Activated T-cell treated with anti-CD3 and anti-CD28 coated beads, Interleukin-2, amount 50 U/mL, for 4 hours (primary cell): ENCODE data around the gene CCNC. TPM values are rescaled to one million over a fixed set of nuclear protein-coding genes. Genes with fewer than 3 reads are reported as not detected.
"Not testable (repeated sequence)": the region's sequence is repeated elsewhere in the genome, so short reads cannot be mapped to it uniquely, and the experiment has no call there.

Source experiments
- ATAC-seq, 2 donors: fragments of 200-7000 bp; cut with Tn5 transposase; one replicate each; pipeline ENCODE4 v1.10.0; 2021
- DNase-seq: peaks from one replicate; pipeline ENCODE4 v3.0.0-alpha.2; 2020
- H3K27me3 Mint-ChIP-seq: one replicate; pipeline ENCODE4 v1.8.0; 2021; ENCODE audit warnings: low read depth, mixed read lengths
- H3K36me3 Mint-ChIP-seq: one replicate; pipeline ENCODE4 v1.8.0; 2022; ENCODE audit warnings: mixed read lengths; ENCODE audit not compliant: insufficient read depth
- H3K4me1 Mint-ChIP-seq: one replicate; pipeline ENCODE4 v1.8.0; 2021; ENCODE audit warnings: low read depth, mixed read lengths
- H3K4me3 Mint-ChIP-seq: one replicate; pipeline ENCODE4 v1.8.0; 2021; ENCODE audit warnings: mild to moderate bottlenecking, moderate library complexity, mixed read lengths
- H3K9me3 Mint-ChIP-seq: one replicate; pipeline ENCODE4 v1.8.0; 2021; ENCODE audit warnings: mixed read lengths
- total RNA-seq, 3 donors: library from RNA; stranded (reverse); gene quantifications; one replicate each; pipeline ENCODE4 v1.2.1, GENCODE V29; 2021

The CCNC gene
- total RNA-seq, 3 donors from 2014 or later = 77.9 to 83.7 (median 78.1) TPM

GRCh38 chr6:99606656-99607415 is 38.4 kb upstream of the CCNC start, which contains the start of gene PRDM13:
PRDM13 (plus strand) TSS chr6:99606833; CDS start chr6:99607035, 202 bp downstream.
- H3K27me3 Mint-ChIP-seq = peaks cover 89% of the 10 kb centered on the region
- no peak within 1 kb of the TSS for H3K4me3 Mint-ChIP-seq
- H3K9me3 Mint-ChIP-seq = no peaks in the 10 kb centered on the region
- no peak for ATAC-seq
- no peak for DNase-seq
- peaks cover 51% of the 10 kb centered on the region for H3K4me1 Mint-ChIP-seq
- peaks cover 2% of the 10 kb centered on the region for H3K36me3 Mint-ChIP-seq

- ATAC-seq (no peak), DNase-seq (no peak)
- Mint-ChIP-seq H3K4me1 (peaks cover 46% of the 10 kb centered on the region), H3K36me3 (peaks cover 2% of the 10 kb centered on the region), H3K4me3 (no peak overlapping the region), H3K27me3 (peaks cover 89% of the 10 kb centered on the region), H3K9me3 (no peaks in the 10 kb centered on the region)
Observed at GRCh38 chr6:99605911-99606655, 37.6 kb upstream of the CCNC start.

- no peak for ATAC-seq
- H3K36me3 Mint-ChIP-seq = peaks cover 2% of the 10 kb centered on the region
- peaks cover 90% of the 10 kb centered on the region for H3K27me3 Mint-ChIP-seq
- H3K4me1 Mint-ChIP-seq = peaks cover 37% of the 10 kb centered on the region
- H3K4me3 Mint-ChIP-seq = no peak overlapping the region
- H3K9me3 Mint-ChIP-seq = no peaks in the 10 kb centered on the region
- no peak for DNase-seq
Observed at GRCh38 chr6:99605074-99605734, 36.7 kb upstream of the CCNC start.

GRCh38 chr6:99604166-99605073 is 36.0 kb upstream of the CCNC start:
- ATAC-seq (no peak), DNase-seq (no peak)
- Mint-ChIP-seq H3K27me3 (peaks cover 89% of the 10 kb centered on the region), H3K9me3 (no peaks in the 10 kb centered on the region), H3K36me3 (peaks cover 2% of the 10 kb centered on the region), H3K4me3 (peak overlapping the region; percentile 51), H3K4me1 (peaks cover 33% of the 10 kb centered on the region)

GRCh38 chr6:99603421-99604165 is 35.1 kb upstream of the CCNC start:
- no peaks in the 10 kb centered on the region for H3K9me3 Mint-ChIP-seq
- H3K27me3 Mint-ChIP-seq = peaks cover 89% of the 10 kb centered on the region
- peak overlapping the region; percentile 51 for H3K4me3 Mint-ChIP-seq
- no peaks in the 10 kb centered on the region for H3K36me3 Mint-ChIP-seq
- peaks cover 28% of the 10 kb centered on the region for H3K4me1 Mint-ChIP-seq
- ATAC-seq (peak; percentile 48 to 66), DNase-seq (no peak)

GRCh38 chr6:99602520-99603420 is 34.3 kb upstream of the CCNC start:
- ATAC-seq = peak; percentile 28 to 41
- no peak for DNase-seq
- H3K36me3 Mint-ChIP-seq = no peaks in the 10 kb centered on the region
- peaks cover 27% of the 10 kb centered on the region for H3K4me1 Mint-ChIP-seq
- peak overlapping the region; percentile 60 for H3K4me3 Mint-ChIP-seq
- H3K27me3 Mint-ChIP-seq = peaks cover 88% of the 10 kb centered on the region
- no peaks in the 10 kb centered on the region for H3K9me3 Mint-ChIP-seq

GRCh38 chr6:99594696-99595095 is 26.2 kb upstream of the CCNC start:
- ATAC-seq, H3K4me3 Mint-ChIP-seq, H3K9me3 Mint-ChIP-seq, H3K36me3 Mint-ChIP-seq, DNase-seq: not testable (repeated sequence)
- Mint-ChIP-seq H3K27me3 (peaks cover 86% of the 10 kb centered on the region), H3K4me1 (peaks cover 16% of the 10 kb centered on the region)

GRCh38 chr6:99592900-99593299 is 24.4 kb upstream of the CCNC start:
- DNase-seq (no peak), ATAC-seq (no peak)
- Mint-ChIP-seq H3K9me3 (peaks cover 5% of the 10 kb centered on the region), H3K27me3 (peaks cover 85% of the 10 kb centered on the region), H3K4me1 (peaks cover 27% of the 10 kb centered on the region), H3K4me3 (no peak overlapping the region), H3K36me3 (no peaks in the 10 kb centered on the region)

- Mint-ChIP-seq H3K9me3 (peaks cover 5% of the 10 kb centered on the region), H3K36me3 (no peaks in the 10 kb centered on the region), H3K27me3 (peaks cover 78% of the 10 kb centered on the region), H3K4me3 (no peak overlapping the region), H3K4me1 (peaks cover 27% of the 10 kb centered on the region)
- ATAC-seq (no peak), DNase-seq (no peak)
Observed at GRCh38 chr6:99591673-99592364, 23.4 kb upstream of the CCNC start.

- DNase-seq (no peak), ATAC-seq (no peak)
- Mint-ChIP-seq H3K27me3 (peaks cover 76% of the 10 kb centered on the region), H3K9me3 (peaks cover 5% of the 10 kb centered on the region), H3K4me1 (peaks cover 27% of the 10 kb centered on the region), H3K4me3 (no peak overlapping the region), H3K36me3 (no peaks in the 10 kb centered on the region)
Observed at GRCh38 chr6:99590728-99591672, 22.5 kb upstream of the CCNC start.

- H3K4me1 Mint-ChIP-seq = peaks cover 27% of the 10 kb centered on the region
- no peaks in the 10 kb centered on the region for H3K9me3 Mint-ChIP-seq
- peaks cover 68% of the 10 kb centered on the region for H3K27me3 Mint-ChIP-seq
- H3K4me3 Mint-ChIP-seq = peak overlapping the region; percentile 86
- no peaks in the 10 kb centered on the region for H3K36me3 Mint-ChIP-seq
- ATAC-seq (no peak), DNase-seq (no peak)
Observed at GRCh38 chr6:99589907-99590493, 21.5 kb upstream of the CCNC start.
